Fibroblast of lung (primary cell): ENCODE data around the gene SLC9A5. TPM values are rescaled to one million over a fixed set of nuclear protein-coding genes. Genes with fewer than 3 reads are reported as not detected.

ENCODE experiments used
- DNase-seq, 2 donors: peaks; one replicate each; pipeline versions ENCODE4 v3.0.0 to v3.0.0-alpha.2; 2010; ENCODE audit warnings: low read depth in 2 of 2
- H2AFZ ChIP-seq: 2 replicates; pipeline ENCODE4 v1.5.1; 2012; ENCODE audit warnings: low read length, control low read depth, inconsistent platforms
- H3K27ac ChIP-seq: 2 replicates; pipeline ENCODE4 v1.5.1; 2011; ENCODE audit warnings: low read length, control low read depth; ENCODE audit not compliant: insufficient read depth
- H3K27me3 ChIP-seq: 2 replicates; pipeline ENCODE4 v1.5.1; 2011; ENCODE audit warnings: mild to moderate bottlenecking, low read length; ENCODE audit not compliant: control insufficient read depth, insufficient read depth
- H3K36me3 ChIP-seq: 2 replicates; pipeline ENCODE4 v1.5.1; 2011; ENCODE audit warnings: low read length; ENCODE audit not compliant: control insufficient read depth, insufficient read depth
- H3K4me1 ChIP-seq: 2 replicates; pipeline ENCODE4 v1.5.1; 2011; ENCODE audit warnings: low read length; ENCODE audit not compliant: control insufficient read depth, insufficient read depth; ENCODE audit errors: extremely low read depth
- H3K4me2 ChIP-seq: 2 replicates; pipeline ENCODE4 v1.5.1; 2011; ENCODE audit warnings: low read length, control low read depth; ENCODE audit not compliant: insufficient read depth; ENCODE audit errors: extremely low read depth
- H3K4me3 ChIP-seq, 4 experiments: fragments of 200-600 bp in 1 of 4; sonication (generic) in 1 of 4; replicated peaks in 1 of 4; 2 replicates each; pipeline ENCODE4 v1.5.1; 2011 to 2016; ENCODE audit warnings: low read length in 4 of 4, low read depth in 3 of 4, mild to moderate bottlenecking in 3 of 4, control low read depth in 2 of 4, inconsistent platforms in 1 of 4, mixed read lengths in 1 of 4; ENCODE audit not compliant: insufficient read depth in 1 of 4; ENCODE audit errors: control extremely low read depth in 1 of 4
- H3K79me2 ChIP-seq: 2 replicates; pipeline ENCODE4 v1.5.1; 2012; ENCODE audit warnings: mild to moderate bottlenecking, low read length, inconsistent platforms; ENCODE audit not compliant: control insufficient read depth, insufficient read depth
- H3K9ac ChIP-seq: 2 replicates; pipeline ENCODE4 v1.5.1; 2011; ENCODE audit warnings: mild to moderate bottlenecking, low read length, control low read depth; ENCODE audit not compliant: insufficient read depth
- H3K9me3 ChIP-seq: 2 replicates; pipeline ENCODE4 v1.5.1; 2012; ENCODE audit warnings: low read depth, low read length; ENCODE audit not compliant: control insufficient read depth, insufficient read depth
- H4K20me1 ChIP-seq: 2 replicates; pipeline ENCODE4 v1.5.1; 2011; ENCODE audit warnings: low read length; ENCODE audit not compliant: control insufficient read depth, insufficient read depth; ENCODE audit errors: extremely low read depth
- CTCF ChIP-seq, 2 donors: IDR thresholded peaks in 1 of 2; conservative IDR thresholded peaks in 1 of 2; 1 replicate in 1 of 2; 2 replicates in 1 of 2; pipeline ENCODE4 v1.5.1; 2011 to 2012; ENCODE audit warnings: low read length in 2 of 2, control low read depth in 1 of 2, inconsistent platforms in 1 of 2, low read depth in 1 of 2, mild to moderate bottlenecking in 1 of 2
- EZH2 ChIP-seq: IDR thresholded peaks from 2 replicates; pipeline ENCODE4 v1.5.1; 2012; ENCODE audit warnings: low read length, control low read depth, mild to moderate bottlenecking; ENCODE audit errors: missing control alignments
- polyA plus RNA-seq, 2 donors: library from polyadenylated mRNA; depleted of rRNA in 1 of 2; stranded (reverse) in 1 of 2; unstranded in 1 of 2; fragments of >200 nt; gene quantifications; 2 replicates each; pipeline ENCODE4 v1.2.1, GENCODE V29; 2011 to 2012; ENCODE audit warnings: missing spikeins in 1 of 2
- total RNA-seq: library from RNA; depleted of rRNA; stranded (reverse); fragments of >200 nt; gene quantifications from 2 replicates; pipeline ENCODE4 v1.2.1, GENCODE V29; 2014

SLC9A5 gene
- total and polyA plus RNA-seq, 2 donors (not counting 1 experiment from before 2014, with no cell fraction given) = 2.0 to 2.3 TPM

GRCh38 chr16:67236563-67237395 lies 12.0 kb upstream of the SLC9A5 start:
- DNase-seq = peak; percentile 38 to 52
- TF ChIP-seq CTCF (conservative IDR thresholded peaks at IDR 0.05 in 1 of 2, IDR thresholded peaks at IDR 0.05 in 1 of 2; ENCODE audit: low read depth in 1 of 2, low read length in 2 of 2) (no peak), EZH2 (no peak)
- Histone ChIP-seq H3K27ac (no peak overlapping the region), H4K20me1 (no peaks in the 10 kb centered on the region), H3K27me3 (no peaks in the 10 kb centered on the region), H3K36me3 (peaks cover 44% of the 10 kb centered on the region), H3K9ac (no peak overlapping the region), H3K4me3 (no peak overlapping the region), H3K4me2 (no peak overlapping the region), H3K4me1 (peaks cover 19% of the 10 kb centered on the region), H2AFZ (no peak overlapping the region), H3K79me2 (peaks cover 18% of the 10 kb centered on the region), H3K9me3 (no peaks in the 10 kb centered on the region)

GRCh38 chr16:67237396-67238277 lies 11.1 kb upstream of the SLC9A5 start:
- Histone ChIP-seq H4K20me1 (no peaks in the 10 kb centered on the region), H3K9ac (no peak overlapping the region), H3K4me3 (no peak overlapping the region), H2AFZ (no peak overlapping the region), H3K27me3 (no peaks in the 10 kb centered on the region), H3K4me2 (no peak overlapping the region), H3K36me3 (peaks cover 39% of the 10 kb centered on the region), H3K4me1 (peaks cover 26% of the 10 kb centered on the region), H3K79me2 (peaks cover 24% of the 10 kb centered on the region), H3K27ac (no peak overlapping the region), H3K9me3 (no peaks in the 10 kb centered on the region)
- TF ChIP-seq CTCF (conservative IDR thresholded peaks at IDR 0.05 in 1 of 2, IDR thresholded peaks at IDR 0.05 in 1 of 2; ENCODE audit: low read depth in 1 of 2, low read length in 2 of 2) (no peak), EZH2 (no peak)
- no peak for DNase-seq

GRCh38 chr16:67238278-67238575 lies 10.6 kb upstream of the SLC9A5 start:
- H3K36me3 ChIP-seq = peaks cover 39% of the 10 kb centered on the region
- TF ChIP-seq EZH2 (no peak), CTCF (conservative IDR thresholded peaks at IDR 0.05 in 1 of 2, IDR thresholded peaks at IDR 0.05 in 1 of 2; ENCODE audit: low read depth in 1 of 2, low read length in 2 of 2) (no peak)
- H3K9ac ChIP-seq = no peak overlapping the region
- DNase-seq = no peak
- no peak overlapping the region for H3K4me2 ChIP-seq
- no peak overlapping the region for H2AFZ ChIP-seq
- peaks cover 29% of the 10 kb centered on the region for H3K4me1 ChIP-seq
- no peaks in the 10 kb centered on the region for H4K20me1 ChIP-seq
- H3K4me3 ChIP-seq = no peak overlapping the region
- no peak overlapping the region for H3K27ac ChIP-seq
- H3K79me2 ChIP-seq = peaks cover 27% of the 10 kb centered on the region
- no peaks in the 10 kb centered on the region for H3K27me3 ChIP-seq
- H3K9me3 ChIP-seq = no peaks in the 10 kb centered on the region
